IMR-90 (cell line): ENCODE measurements around the gene CD2. TPM values are rescaled to one million over a fixed set of nuclear protein-coding genes. Genes with fewer than 3 reads are reported as not detected.

ENCODE experiments used
- ATAC-seq: fragments of 200-7000 bp; cut with Tn5 transposase; 2 replicates; pipeline ENCODE4 v1.9.1; 2020; ENCODE audit warnings: low read depth, mild to moderate bottlenecking, moderate library complexity
- BruUV-seq: library from RNA; stranded (reverse); fragments of 400-500 nt; replicated peaks from 2 replicates; lab custom pipeline; 2021; lab: Mats Ljungman, UMichigan
- CTCF ChIA-PET: fragments of 300-600 bp; formaldehyde crosslinking; extraction: SDS; loops from one replicate; lab custom pipeline; 2021; ENCODE audit warnings: antibody characterized with exemption; lab: Yijun Ruan, JAX
- POLR2A ChIA-PET: fragments of 300-600 bp; sonication (Branson Sonifier 250); formaldehyde crosslinking; loops from one replicate; lab custom pipeline; 2022; ENCODE audit warnings: antibody characterized with exemption; ENCODE audit not compliant: unreplicated experiment; lab: Charles Lee
- DNase-seq: peaks from one replicate; pipeline ENCODE4 v3.0.0; 2013
- H2AFZ ChIP-seq: replicated peaks from 2 replicates; pipeline ENCODE3; 2013; ENCODE audit warnings: low read length, mild to moderate bottlenecking; ENCODE audit not compliant: poor library complexity
- H2AK5ac ChIP-seq: 2 replicates; pipeline ENCODE4 v1.6.1; 2013; ENCODE audit warnings: low read depth, low read length, inconsistent platforms
- H2AK9ac ChIP-seq: replicated peaks from 2 replicates; pipeline ENCODE3; 2013; ENCODE audit warnings: mild to moderate bottlenecking, low read depth, low read length, moderate library complexity; ENCODE audit not compliant: poor library complexity
- H2BK120ac ChIP-seq: 2 replicates; pipeline ENCODE4 v1.6.1; 2013; ENCODE audit warnings: low read depth, low read length, inconsistent platforms
- H2BK15ac ChIP-seq: 3 replicates; pipeline ENCODE4 v1.6.1; 2013; ENCODE audit warnings: low read depth, low read length, inconsistent platforms
- H2BK20ac ChIP-seq: 2 replicates; pipeline ENCODE4 v1.6.1; 2013; ENCODE audit warnings: low read depth, mild to moderate bottlenecking, inconsistent platforms, low read length, moderate library complexity
- H2BK5ac ChIP-seq: 2 replicates; pipeline ENCODE4 v1.6.1; 2013; ENCODE audit warnings: mild to moderate bottlenecking, low read depth, low read length, inconsistent platforms; ENCODE audit not compliant: poor library complexity, severe bottlenecking
- H3K14ac ChIP-seq: replicated peaks from 2 replicates; pipeline ENCODE4 v1.6.1; 2013; ENCODE audit warnings: low read depth, low read length, inconsistent platforms
- H3K18ac ChIP-seq: 2 replicates; pipeline ENCODE4 v1.6.1; 2013; ENCODE audit warnings: low read depth, low read length, control low read depth
- H3K23ac ChIP-seq: 2 replicates; pipeline ENCODE4 v1.6.1; 2013; ENCODE audit warnings: low read depth, low read length, inconsistent platforms
- H3K27ac ChIP-seq: 2 replicates; pipeline ENCODE4 v1.5.1; 2013; ENCODE audit warnings: mild to moderate bottlenecking, control low read depth, low read length; ENCODE audit not compliant: insufficient read depth
- H3K27me3 ChIP-seq: 2 replicates; pipeline ENCODE4 v1.6.1; 2013; ENCODE audit warnings: low read length; ENCODE audit not compliant: control insufficient read depth, insufficient read depth
- H3K36me3 ChIP-seq: 2 replicates; pipeline ENCODE4 v1.6.1; 2013; ENCODE audit warnings: low read length, mixed read lengths; ENCODE audit not compliant: control insufficient read depth, insufficient read depth
- H3K4ac ChIP-seq: 2 replicates; pipeline ENCODE4 v1.6.1; 2013; ENCODE audit warnings: low read depth, low read length, inconsistent platforms
- H3K4me1 ChIP-seq: 2 replicates; pipeline ENCODE4 v1.6.1; 2013; ENCODE audit warnings: low read length, mixed read lengths; ENCODE audit not compliant: control insufficient read depth, insufficient read depth
- H3K4me2 ChIP-seq: 2 replicates; pipeline ENCODE4 v1.6.1; 2013; ENCODE audit warnings: low read depth, mild to moderate bottlenecking, control low read depth, low read length, moderate library complexity
- H3K4me3 ChIP-seq: 2 replicates; pipeline ENCODE4 v1.5.1; 2013; ENCODE audit warnings: low read depth, mild to moderate bottlenecking, control low read depth, low read length, moderate library complexity; ENCODE audit not compliant: insufficient read depth
- H3K56ac ChIP-seq: 2 replicates; pipeline ENCODE4 v1.6.1; 2013; ENCODE audit warnings: low read length, inconsistent platforms; ENCODE audit not compliant: insufficient read depth; ENCODE audit errors: extremely low read depth
- H3K79me1 ChIP-seq, 2 experiments: 2 replicates each; pipeline ENCODE4 v1.6.1; 2013; ENCODE audit warnings: low read length in 2 of 2, inconsistent platforms in 1 of 2, low read depth in 1 of 2
- H3K9ac ChIP-seq: 2 replicates; pipeline ENCODE4 v1.6.1; 2013; ENCODE audit warnings: low read depth, low read length, control low read depth
- H3K9me1 ChIP-seq: 2 replicates; pipeline ENCODE4 v1.6.1; 2013; ENCODE audit warnings: low read length, inconsistent platforms; ENCODE audit not compliant: insufficient read depth
- H3K9me3 ChIP-seq: 2 replicates; pipeline ENCODE4 v1.6.1; 2013; ENCODE audit warnings: low read length; ENCODE audit not compliant: control insufficient read depth, insufficient read depth
- H4K20me1 ChIP-seq: 2 replicates; pipeline ENCODE4 v1.6.1; 2013; ENCODE audit warnings: low read length, inconsistent platforms; ENCODE audit not compliant: insufficient read depth
- H4K5ac ChIP-seq: 2 replicates; pipeline ENCODE4 v1.6.1; 2013; ENCODE audit warnings: mild to moderate bottlenecking, low read depth, low read length, control low read depth
- H4K8ac ChIP-seq, 2 experiments: 2 replicates each; pipeline ENCODE4 v1.6.1; 2013; ENCODE audit warnings: low read depth in 2 of 2, low read length in 2 of 2, control low read depth in 1 of 2, inconsistent platforms in 1 of 2
- H4K91ac ChIP-seq: 2 replicates; pipeline ENCODE4 v1.6.1; 2013; ENCODE audit warnings: low read depth, low read length, inconsistent platforms; ENCODE audit not compliant: insufficient read depth
- BHLHE40 ChIP-seq: fragments of 150-350 bp; IDR thresholded peaks from 2 replicates; pipeline ENCODE4 v1.6.1; 2016; ENCODE audit warnings: mild to moderate bottlenecking, low read depth, low read length
- CEBPB ChIP-seq: IDR thresholded peaks from 2 replicates; pipeline ENCODE4 v1.6.1; 2012; ENCODE audit warnings: low read depth, low read length, improper control_type of control experiment
- CHD1 ChIP-seq: IDR thresholded peaks from 2 replicates; pipeline ENCODE4 v1.6.1; 2012; ENCODE audit warnings: low read depth, low read length, improper control_type of control experiment
- MAZ ChIP-seq: IDR thresholded peaks from 2 replicates; pipeline ENCODE4 v1.6.1; 2012; ENCODE audit warnings: low read depth, mild to moderate bottlenecking, low read length, improper control_type of control experiment, moderate library complexity, borderline replicate concordance
- NFE2L2 ChIP-seq: fragments of 150-350 bp; IDR thresholded peaks from 2 replicates; pipeline ENCODE4 v1.6.1; 2016; ENCODE audit warnings: low read depth, mild to moderate bottlenecking, low read length
- POLR2A ChIP-seq: IDR thresholded peaks from 2 replicates; pipeline ENCODE4 v1.6.1; 2012; ENCODE audit warnings: mild to moderate bottlenecking, low read depth, low read length
- SMC3 ChIP-seq: fragments of 150-350 bp; IDR thresholded peaks from 2 replicates; pipeline ENCODE4 v1.6.1; 2016; ENCODE audit warnings: low read depth, mild to moderate bottlenecking, antibody characterized with exemption, low read length, moderate library complexity
- WGBS, 2 experiments: methylation state at CpG; one replicate each; pipeline versions ENCODE4 v1.1.5 to v1.1.7; 2013; ENCODE audit warnings: missing lambda C conversion rate in 2 of 2; ENCODE audit not compliant: insufficient read length in 1 of 2; ENCODE audit errors: extremely low coverage in 2 of 2; 5-methylcytosine and 5-hydroxymethylcytosine counted together
- dilution Hi-C: fragments of 300-500 bp; cut with HindIII; formaldehyde crosslinking; loops from one replicate; pipeline ENCODE4 v1.14.3; 2018; ENCODE audit warnings: low sequenced_read_pairs; ENCODE audit not compliant: unreplicated experiment
- in situ Hi-C: fragments of 300-500 bp; cut with MboI; formaldehyde crosslinking; loops from 3 replicates; pipeline ENCODE4 v1.14.3; 2019; ENCODE audit warnings: low sequenced_read_pairs, inconsistent platforms, mixed read lengths
- intact Hi-C: fragments of 100-400 bp; cut with micrococcal nuclease; formaldehyde crosslinking; loops from 2 replicates; pipeline ENCODE4 v1.10.0; 2022
- polyA plus RNA-seq, 3 experiments: library from polyadenylated mRNA; depleted of rRNA; stranded (reverse); fragments of >200 nt; gene quantifications; 2 replicates each; pipeline ENCODE4 v1.2.3, GENCODE V29; 2012; ENCODE audit warnings: low replicate concordance in 1 of 3
- total RNA-seq: library from RNA; depleted of rRNA; stranded (reverse); fragments of >200 nt; gene quantifications from 2 replicates; pipeline ENCODE4 v1.2.3, GENCODE V29; 2012
- TF ChIP-seq, protein P1 (sequence below): fragments of 150-350 bp; IDR thresholded peaks from 2 replicates; pipeline ENCODE4 v1.6.1; 2016; ENCODE audit warnings: low read depth, mild to moderate bottlenecking, low read length, moderate library complexity, borderline replicate concordance
- TF ChIP-seq, protein P2 (sequence below): fragments of 150-350 bp; IDR thresholded peaks from 2 replicates; pipeline ENCODE4 v1.6.1; 2017; ENCODE audit warnings: mild to moderate bottlenecking, antibody characterized with exemption, low read length, low read depth

Gene CD2
- total and polyA plus RNA-seq, 2 of the 4 experiments (the other 2 are of a cell fraction), result not detected

GRCh38 chr1:116764906-116765862, 11.0 kb downstream of the CD2 start:
- no peak overlapping the region for H4K5ac ChIP-seq
- H3K4ac ChIP-seq, result no peak overlapping the region
- dilution Hi-C loops, result no loop called here
- ATAC-seq, result no peak
- H2AFZ ChIP-seq, result no peak overlapping the region
- H2BK20ac ChIP-seq, result no peak overlapping the region
- no peak overlapping the region for H3K18ac ChIP-seq
- no peaks in the 10 kb centered on the region for H3K9me1 ChIP-seq
- H3K36me3 ChIP-seq, result no peaks in the 10 kb centered on the region
- H3K79me1 ChIP-seq, result no peaks in the 10 kb centered on the region
- no peak overlapping the region for H3K27ac ChIP-seq
- H3K4me1 ChIP-seq, result no peaks in the 10 kb centered on the region
- BruUV-seq, result no TSS peak
- H2BK15ac ChIP-seq, result no peak overlapping the region
- no peaks in the 10 kb centered on the region for H3K9me3 ChIP-seq
- no peaks in the 10 kb centered on the region for H4K20me1 ChIP-seq
- no peak overlapping the region for H2BK5ac ChIP-seq
- DNase-seq, result no peak
- 49% methylated on average over 7 of the region's 15 CpGs; no CpG with 5 or more reads in 1 of the 2 experiments for WGBS, 2 experiments
- H3K4me3 ChIP-seq, result no peak overlapping the region
- H4K8ac ChIP-seq, result no peak overlapping the region
- H3K4me2 ChIP-seq, result no peak overlapping the region
- no peak overlapping the region for H3K9ac ChIP-seq
- CTCF ChIA-PET, result interaction anchor here (1.6 kb wide), 1 partner anchor 13 kb away, joined by 3 read pairs; no protein-coding TSS in a partner anchor
- no peak overlapping the region for H3K14ac ChIP-seq
- no peak overlapping the region for H4K91ac ChIP-seq
- no peaks in the 10 kb centered on the region; the same call in 1 of the 2 replicates for H3K27me3 ChIP-seq
- no peak overlapping the region for H2AK5ac ChIP-seq
- H3K23ac ChIP-seq, result no peak overlapping the region
- TF ChIP-seq CHD1 (no peak), NFE2L2 (no peak), MAZ (no peak), POLR2A (no peak), BHLHE40 (no peak), SMC3 (no peak), CEBPB (no peak)
- TF ChIP-seq, protein P1, sequence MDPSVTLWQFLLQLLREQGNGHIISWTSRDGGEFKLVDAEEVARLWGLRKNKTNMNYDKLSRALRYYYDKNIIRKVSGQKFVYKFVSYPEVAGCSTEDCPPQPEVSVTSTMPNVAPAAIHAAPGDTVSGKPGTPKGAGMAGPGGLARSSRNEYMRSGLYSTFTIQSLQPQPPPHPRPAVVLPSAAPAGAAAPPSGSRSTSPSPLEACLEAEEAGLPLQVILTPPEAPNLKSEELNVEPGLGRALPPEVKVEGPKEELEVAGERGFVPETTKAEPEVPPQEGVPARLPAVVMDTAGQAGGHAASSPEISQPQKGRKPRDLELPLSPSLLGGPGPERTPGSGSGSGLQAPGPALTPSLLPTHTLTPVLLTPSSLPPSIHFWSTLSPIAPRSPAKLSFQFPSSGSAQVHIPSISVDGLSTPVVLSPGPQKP, result no peak
- TF ChIP-seq, protein P2, sequence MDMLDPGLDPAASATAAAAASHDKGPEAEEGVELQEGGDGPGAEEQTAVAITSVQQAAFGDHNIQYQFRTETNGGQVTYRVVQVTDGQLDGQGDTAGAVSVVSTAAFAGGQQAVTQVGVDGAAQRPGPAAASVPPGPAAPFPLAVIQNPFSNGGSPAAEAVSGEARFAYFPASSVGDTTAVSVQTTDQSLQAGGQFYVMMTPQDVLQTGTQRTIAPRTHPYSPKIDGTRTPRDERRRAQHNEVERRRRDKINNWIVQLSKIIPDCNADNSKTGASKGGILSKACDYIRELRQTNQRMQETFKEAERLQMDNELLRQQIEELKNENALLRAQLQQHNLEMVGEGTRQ, result no peak
- in situ Hi-C loops, result no loop called here
- POLR2A ChIA-PET, result no interaction called here
- no peak overlapping the region for H3K56ac ChIP-seq
- H2BK120ac ChIP-seq, result no peak overlapping the region
- intact Hi-C loops, result no loop called here
- H2AK9ac ChIP-seq, result no peak overlapping the region
